ENCODE data around the gene CDC14A.

Gene CDC14A

GRCh38 chr1:100448366-100448765 lies 96.1 kb downstream of the CDC14A start:
- no peak for DNase-seq (ENCODE audit: low read depth)

GRCh38 chr1:100449477-100449876 lies 97.2 kb downstream of the CDC14A start:
- DNase-seq (ENCODE audit: low read depth) = no peak

GRCh38 chr1:100452641-100453040 lies 100.3 kb downstream of the CDC14A start:
- no peak for DNase-seq (ENCODE audit: low read depth)

- no peak for DNase-seq (ENCODE audit: low read depth)
Measured at GRCh38 chr1:100455478-100456072, 103.3 kb downstream of the CDC14A start.

GRCh38 chr1:100456880-100457279 lies 104.6 kb downstream of the CDC14A start:
- no peak for DNase-seq (ENCODE audit: low read depth)

- DNase-seq (ENCODE audit: low read depth) = no peak
Measured at GRCh38 chr1:100457683-100458082, 105.4 kb downstream of the CDC14A start.

- no peak for DNase-seq (ENCODE audit: low read depth)
Measured at GRCh38 chr1:100458661-100459357, 106.5 kb downstream of the CDC14A start.

- peak; percentile 50 for DNase-seq (ENCODE audit: low read depth)
Measured at GRCh38 chr1:100459358-100460114, 107.2 kb downstream of the CDC14A start.

GRCh38 chr1:100461222-100461621 lies 108.9 kb downstream of the CDC14A start:
- DNase-seq (ENCODE audit: low read depth) = no peak

- no peak for DNase-seq (ENCODE audit: low read depth)
Measured at GRCh38 chr1:100462326-100463025, 110.2 kb downstream of the CDC14A start.

GRCh38 chr1:100463791-100464424 lies 111.6 kb downstream of the CDC14A start:
- DNase-seq (ENCODE audit: low read depth) = peak; percentile 19

GRCh38 chr1:100469578-100469977 lies 117.3 kb downstream of the CDC14A start:
- no peak for DNase-seq (ENCODE audit: low read depth)

GRCh38 chr1:100474834-100475233 lies 122.5 kb downstream of the CDC14A start:
- DNase-seq (ENCODE audit: low read depth) = no peak

GRCh38 chr1:100476735-100477290 lies 124.5 kb downstream of the CDC14A start:
- no peak for DNase-seq (ENCODE audit: low read depth)

GRCh38 chr1:100478816-100479215 lies 126.5 kb downstream of the CDC14A start:
- no peak for DNase-seq (ENCODE audit: low read depth)

GRCh38 chr1:100479620-100480338 lies 127.5 kb downstream of the CDC14A start:
- no peak for DNase-seq (ENCODE audit: low read depth)

- no peak for DNase-seq (ENCODE audit: low read depth)
Measured at GRCh38 chr1:100481303-100481702, 129.0 kb downstream of the CDC14A start.

GRCh38 chr1:100482167-100482566 lies 129.9 kb downstream of the CDC14A start:
- no peak for DNase-seq (ENCODE audit: low read depth)

GRCh38 chr1:100482748-100483147 lies 130.4 kb downstream of the CDC14A start:
- DNase-seq (ENCODE audit: low read depth) = no peak

- no peak for DNase-seq (ENCODE audit: low read depth)
Measured at GRCh38 chr1:100483230-100483629, 130.9 kb downstream of the CDC14A start.

GRCh38 chr1:100485855-100486258 lies 133.6 kb downstream of the CDC14A start:
- no peak for DNase-seq (ENCODE audit: low read depth)

Measured in non-pigmented ciliary epithelial cell (primary cell).